WI38 (cell line): Measurements from ENCODE around the gene REPS2.

Experiments
- H3K4me3 ChIP-seq: 2 replicates; pipeline ENCODE4 v1.5.1; 2011; ENCODE audit warnings: low read depth, mild to moderate bottlenecking, control low read depth, low read length
- CTCF ChIP-seq: IDR thresholded peaks from 2 replicates; pipeline ENCODE4 v1.5.1; 2012; ENCODE audit warnings: low read depth, mild to moderate bottlenecking, control low read depth, low read length

Gene REPS2

GRCh38 chrX:17167915-17168314, 221.5 kb downstream of the REPS2 start:
- H3K4me3 ChIP-seq: no peak overlapping the region
- TF ChIP-seq CTCF: no peak

GRCh38 chrX:17170973-17171372, 224.5 kb downstream of the REPS2 start:
- no peak overlapping the region for H3K4me3 ChIP-seq
- TF ChIP-seq CTCF: no peak

- H3K4me3 ChIP-seq: no peak overlapping the region
- no peak for TF ChIP-seq CTCF
These were observed 228.2 kb downstream of the REPS2 start for GRCh38 chrX:17174671-17175070.

GRCh38 chrX:17182317-17182716, 235.9 kb downstream of the REPS2 start:
- no peak overlapping the region for H3K4me3 ChIP-seq
- no peak for TF ChIP-seq CTCF

GRCh38 chrX:17183566-17183965, 237.1 kb downstream of the REPS2 start:
- H3K4me3 ChIP-seq: no peak overlapping the region
- no peak for TF ChIP-seq CTCF

GRCh38 chrX:17185431-17185830, 239.0 kb downstream of the REPS2 start:
- TF ChIP-seq CTCF: no peak

GRCh38 chrX:17187136-17187756, 240.8 kb downstream of the REPS2 start:
- TF ChIP-seq CTCF: no peak
- no peak overlapping the region for H3K4me3 ChIP-seq

More at GRCh38 chrX:17185431-17185830, 239.0 kb downstream of the REPS2 start:
- no peak overlapping the region for H3K4me3 ChIP-seq
